ENCODE results near the gene ATM.

The ATM gene, protein sequence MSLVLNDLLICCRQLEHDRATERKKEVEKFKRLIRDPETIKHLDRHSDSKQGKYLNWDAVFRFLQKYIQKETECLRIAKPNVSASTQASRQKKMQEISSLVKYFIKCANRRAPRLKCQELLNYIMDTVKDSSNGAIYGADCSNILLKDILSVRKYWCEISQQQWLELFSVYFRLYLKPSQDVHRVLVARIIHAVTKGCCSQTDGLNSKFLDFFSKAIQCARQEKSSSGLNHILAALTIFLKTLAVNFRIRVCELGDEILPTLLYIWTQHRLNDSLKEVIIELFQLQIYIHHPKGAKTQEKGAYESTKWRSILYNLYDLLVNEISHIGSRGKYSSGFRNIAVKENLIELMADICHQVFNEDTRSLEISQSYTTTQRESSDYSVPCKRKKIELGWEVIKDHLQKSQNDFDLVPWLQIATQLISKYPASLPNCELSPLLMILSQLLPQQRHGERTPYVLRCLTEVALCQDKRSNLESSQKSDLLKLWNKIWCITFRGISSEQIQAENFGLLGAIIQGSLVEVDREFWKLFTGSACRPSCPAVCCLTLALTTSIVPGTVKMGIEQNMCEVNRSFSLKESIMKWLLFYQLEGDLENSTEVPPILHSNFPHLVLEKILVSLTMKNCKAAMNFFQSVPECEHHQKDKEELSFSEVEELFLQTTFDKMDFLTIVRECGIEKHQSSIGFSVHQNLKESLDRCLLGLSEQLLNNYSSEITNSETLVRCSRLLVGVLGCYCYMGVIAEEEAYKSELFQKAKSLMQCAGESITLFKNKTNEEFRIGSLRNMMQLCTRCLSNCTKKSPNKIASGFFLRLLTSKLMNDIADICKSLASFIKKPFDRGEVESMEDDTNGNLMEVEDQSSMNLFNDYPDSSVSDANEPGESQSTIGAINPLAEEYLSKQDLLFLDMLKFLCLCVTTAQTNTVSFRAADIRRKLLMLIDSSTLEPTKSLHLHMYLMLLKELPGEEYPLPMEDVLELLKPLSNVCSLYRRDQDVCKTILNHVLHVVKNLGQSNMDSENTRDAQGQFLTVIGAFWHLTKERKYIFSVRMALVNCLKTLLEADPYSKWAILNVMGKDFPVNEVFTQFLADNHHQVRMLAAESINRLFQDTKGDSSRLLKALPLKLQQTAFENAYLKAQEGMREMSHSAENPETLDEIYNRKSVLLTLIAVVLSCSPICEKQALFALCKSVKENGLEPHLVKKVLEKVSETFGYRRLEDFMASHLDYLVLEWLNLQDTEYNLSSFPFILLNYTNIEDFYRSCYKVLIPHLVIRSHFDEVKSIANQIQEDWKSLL (N-terminal part only)

DNA sequence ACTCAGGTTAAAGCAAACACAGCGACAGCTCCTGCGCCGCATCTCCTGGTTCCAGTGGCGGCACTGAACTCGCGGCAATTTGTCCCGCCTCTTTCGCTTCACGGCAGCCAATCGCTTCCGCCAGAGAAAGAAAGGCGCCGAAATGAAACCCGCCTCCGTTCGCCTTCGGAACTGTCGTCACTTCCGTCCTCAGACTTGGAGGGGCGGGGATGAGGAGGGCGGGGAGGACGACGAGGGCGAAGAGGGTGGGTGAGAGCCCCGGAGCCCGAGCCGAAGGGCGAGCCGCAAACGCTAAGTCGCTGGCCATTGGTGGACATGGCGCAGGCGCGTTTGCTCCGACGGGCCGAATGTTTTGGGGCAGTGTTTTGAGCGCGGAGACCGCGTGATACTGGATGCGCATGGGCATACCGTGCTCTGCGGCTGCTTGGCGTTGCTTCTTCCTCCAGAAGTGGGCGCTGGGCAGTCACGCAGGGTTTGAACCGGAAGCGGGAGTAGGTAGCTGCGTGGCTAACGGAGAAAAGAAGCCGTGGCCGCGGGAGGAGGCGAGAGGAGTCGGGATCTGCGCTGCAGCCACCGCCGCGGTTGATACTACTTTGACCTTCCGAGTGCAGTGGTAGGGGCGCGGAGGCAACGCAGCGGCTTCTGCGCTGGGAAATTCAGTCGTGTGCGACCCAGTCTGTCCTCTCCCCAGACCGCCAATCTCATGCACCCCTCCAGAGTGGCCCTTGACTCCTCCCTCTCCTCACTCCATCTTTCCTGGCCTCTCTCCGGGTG lies at the start of gene ATM, which contains the start of gene NPAT:
ATM (plus strand) TSS at position 494 of the 774 bp plus-strand sequence. CDS start 4,558 bp downstream, outside the sequence.
NPAT (minus strand) TSS at position 65 of the 774 bp plus-strand sequence. CDS start 102 bp downstream, outside the sequence.
- peak; percentile 97 to 98 for DNase-seq

DNA sequence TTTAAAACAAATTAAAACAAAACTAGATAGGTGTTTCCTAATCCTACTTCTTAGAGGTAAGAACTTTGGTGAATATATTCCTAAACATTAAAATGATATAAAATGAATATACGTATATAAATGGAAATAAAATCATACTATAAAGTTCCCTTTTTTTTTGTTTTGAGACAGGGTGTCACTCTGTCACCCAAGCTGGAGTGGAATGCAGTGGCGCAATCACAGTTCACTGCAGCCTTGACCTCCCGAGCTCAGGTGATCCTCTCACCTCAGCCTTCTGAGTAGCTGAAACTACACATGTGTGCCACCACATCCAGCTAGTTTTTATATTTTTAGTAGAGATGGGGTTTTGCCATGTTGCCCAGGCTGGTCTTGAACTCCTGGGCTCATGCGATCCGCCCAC lies 45.3 kb upstream of the ATM start:
- no peak for DNase-seq

DNA sequence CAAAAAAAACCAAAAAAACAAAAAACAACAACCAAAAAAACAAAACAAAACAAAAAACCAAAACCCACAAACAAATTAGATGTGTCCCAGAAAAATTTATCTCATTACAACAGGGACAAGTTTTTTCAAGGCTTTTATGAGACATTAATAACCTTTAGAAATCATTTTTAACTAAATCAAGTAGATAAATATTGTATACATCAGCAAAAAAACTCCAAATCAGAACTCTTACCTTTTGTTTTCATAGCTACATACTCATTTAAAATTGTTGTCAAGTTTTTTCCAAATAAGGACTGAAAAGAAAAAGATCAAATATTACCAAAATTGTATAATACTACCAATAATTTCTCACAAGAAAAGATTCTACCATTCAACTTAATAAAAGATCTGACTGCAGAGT lies 29.1 kb upstream of the ATM start:
- no peak for DNase-seq

DNA sequence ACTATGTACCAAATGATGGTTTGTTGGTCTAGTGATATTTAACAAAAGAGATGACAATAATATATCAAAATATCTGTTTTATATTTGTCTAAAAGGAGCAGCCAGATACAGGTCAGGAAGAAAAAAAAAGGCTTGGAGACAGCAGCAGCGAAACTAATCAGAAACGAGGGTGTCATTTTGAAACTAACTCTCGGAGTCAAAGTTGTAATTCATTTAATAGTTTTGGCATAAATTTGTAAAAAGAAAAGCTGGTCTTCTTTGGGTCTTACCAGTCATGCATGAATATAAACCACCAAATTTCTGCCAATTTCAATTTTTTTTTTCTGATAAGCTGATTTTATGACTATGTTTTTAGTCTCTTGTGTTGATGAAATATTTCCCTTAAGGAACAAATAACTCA lies 26.0 kb upstream of the ATM start:
- DNase-seq = no peak

DNA sequence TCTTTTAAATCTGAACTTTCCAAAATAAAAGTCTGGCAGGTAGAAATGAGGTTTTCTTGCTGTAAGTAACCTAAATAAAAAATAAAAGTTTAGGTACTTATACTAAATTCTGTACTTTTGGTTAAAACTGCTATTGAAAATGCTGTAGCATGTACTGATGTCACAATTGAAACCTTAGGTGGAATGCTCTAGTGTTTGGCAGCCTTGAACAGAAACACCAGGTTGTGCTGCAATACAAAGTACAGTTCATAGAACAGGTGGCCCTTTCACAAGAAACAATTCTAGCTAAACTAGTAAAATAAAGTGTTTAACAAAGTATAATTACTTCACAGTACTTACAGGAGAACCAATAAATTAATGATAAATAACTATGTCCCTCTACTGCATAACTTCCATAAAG lies 25.5 kb upstream of the ATM start:
- no peak for DNase-seq

DNA sequence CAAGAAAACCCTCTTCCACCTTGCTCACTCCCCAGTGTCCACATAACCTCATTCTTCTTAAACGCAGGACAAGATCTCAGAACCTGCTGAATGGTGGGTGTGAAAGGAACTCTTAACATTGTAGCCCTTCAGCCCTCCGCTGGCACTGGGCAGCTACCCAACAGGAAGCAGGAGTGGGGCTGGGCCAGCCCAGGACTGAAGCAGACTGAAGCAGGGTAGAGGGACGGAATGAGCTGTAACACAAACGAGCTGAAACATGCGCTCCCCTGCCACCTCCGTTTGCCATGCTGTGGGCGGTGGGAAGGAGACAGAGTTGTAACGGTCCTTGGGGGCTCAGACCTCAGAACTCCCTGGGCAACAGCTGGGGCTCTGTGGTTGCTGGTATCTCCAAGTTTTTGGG lies 24.0 kb upstream of the ATM start:
- no peak for DNase-seq

DNA sequence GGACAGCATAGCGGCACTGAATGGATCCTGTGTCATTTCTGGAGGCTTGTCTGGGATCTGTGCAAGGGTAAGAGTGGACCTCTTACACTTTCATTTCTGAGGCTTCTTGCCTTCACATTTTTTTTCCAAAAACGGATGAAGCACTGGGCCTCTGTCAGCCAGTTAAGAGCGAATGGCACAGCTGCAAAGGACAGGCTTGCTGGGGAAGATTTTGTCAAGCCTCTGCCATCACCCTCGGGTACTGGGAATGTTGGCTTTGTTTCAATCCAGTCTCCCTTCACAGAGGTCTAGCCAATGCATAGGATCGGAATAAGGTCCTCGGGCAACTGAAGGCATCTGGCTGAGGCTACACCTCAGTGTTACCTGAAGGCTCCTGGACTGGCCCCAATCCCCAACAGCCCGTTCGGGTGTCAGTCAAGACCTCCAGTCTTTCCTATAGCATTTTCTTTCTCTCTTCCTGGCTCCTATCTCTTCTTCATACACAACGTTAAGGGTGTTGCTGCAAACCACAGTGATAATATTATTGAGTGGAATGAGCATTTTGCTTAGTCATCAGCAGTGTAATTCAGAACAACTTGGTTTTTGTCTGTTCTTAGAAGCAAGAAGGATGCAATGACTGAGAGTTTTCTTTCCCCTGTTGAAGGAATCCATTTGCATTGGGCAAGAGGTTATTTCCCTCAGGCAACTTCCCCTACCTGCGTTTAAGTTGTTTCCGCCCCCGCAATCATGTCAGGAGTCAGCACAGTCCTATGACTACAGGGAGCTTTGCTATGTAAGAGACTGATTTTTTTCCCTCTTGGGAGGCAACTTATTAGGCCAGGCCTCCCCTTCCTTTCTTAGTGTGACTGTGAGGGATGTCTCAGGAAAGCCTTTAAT lies 23.2 kb upstream of the ATM start:
- no peak for DNase-seq

DNA sequence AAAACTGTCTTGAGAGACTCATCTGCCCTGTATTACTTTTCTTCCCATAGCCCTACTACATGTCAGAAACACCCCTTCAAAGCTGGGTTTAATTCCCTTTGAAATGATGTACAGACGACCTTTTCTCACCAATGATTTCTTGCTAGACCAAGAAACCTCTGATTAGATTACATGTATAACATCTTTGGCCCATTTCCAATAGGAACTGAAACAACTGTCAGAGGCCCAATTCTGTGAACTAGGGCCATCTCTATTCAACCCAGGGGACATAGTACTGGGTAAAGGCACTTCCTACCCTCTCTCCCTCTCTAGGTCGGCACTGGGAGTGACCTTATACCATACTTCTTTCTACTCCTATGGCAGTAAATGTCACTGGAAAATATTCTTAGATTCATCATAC lies 19.8 kb upstream of the ATM start:
- no peak for DNase-seq

DNA sequence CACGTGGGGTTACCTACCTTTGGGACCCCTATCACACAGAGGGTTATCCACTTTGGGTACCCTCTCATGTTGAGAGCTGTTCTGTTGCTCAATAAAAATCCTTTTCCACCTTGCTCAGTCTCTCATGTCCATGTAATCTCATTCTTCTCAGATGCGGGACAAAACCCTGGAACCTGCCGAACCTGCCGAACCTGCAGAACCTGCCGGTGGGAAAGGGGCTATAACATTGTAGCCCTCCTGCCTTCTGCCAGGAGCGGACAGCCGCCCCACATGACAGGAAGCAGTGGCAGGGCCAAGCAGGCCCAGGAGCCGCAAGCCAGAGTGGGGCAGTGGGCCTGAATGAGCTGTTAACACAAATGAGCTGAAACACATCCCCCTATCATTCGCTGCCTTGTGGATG lies 18.5 kb upstream of the ATM start:
- no peak for DNase-seq

DNA sequence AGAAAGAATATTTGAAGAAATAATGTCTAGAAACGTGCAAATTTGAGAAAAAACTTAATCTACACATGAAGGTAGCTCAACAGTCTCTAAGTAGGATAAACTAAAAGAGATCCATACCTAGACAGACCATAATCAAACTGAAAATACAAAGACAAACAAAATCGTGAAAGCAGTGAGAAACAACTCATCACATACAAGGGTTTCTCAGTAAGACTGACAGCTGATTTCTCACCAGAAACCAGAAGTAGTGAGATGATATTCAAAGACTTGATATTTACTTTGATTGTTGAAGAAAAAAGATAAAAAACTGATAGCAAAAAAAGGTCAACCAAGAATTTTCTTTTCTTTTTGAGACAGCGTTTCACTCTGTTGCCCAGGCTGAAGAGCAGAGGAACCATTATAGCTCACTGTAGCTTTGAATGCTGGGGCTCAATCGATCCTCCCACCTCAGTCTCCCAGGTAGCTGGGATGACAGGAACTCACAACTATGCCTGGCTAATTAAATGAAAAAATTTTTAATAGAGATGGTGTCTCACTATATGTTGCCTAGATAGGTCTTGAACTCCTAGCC lies 17.9 kb upstream of the ATM start:
- no peak for DNase-seq

DNA sequence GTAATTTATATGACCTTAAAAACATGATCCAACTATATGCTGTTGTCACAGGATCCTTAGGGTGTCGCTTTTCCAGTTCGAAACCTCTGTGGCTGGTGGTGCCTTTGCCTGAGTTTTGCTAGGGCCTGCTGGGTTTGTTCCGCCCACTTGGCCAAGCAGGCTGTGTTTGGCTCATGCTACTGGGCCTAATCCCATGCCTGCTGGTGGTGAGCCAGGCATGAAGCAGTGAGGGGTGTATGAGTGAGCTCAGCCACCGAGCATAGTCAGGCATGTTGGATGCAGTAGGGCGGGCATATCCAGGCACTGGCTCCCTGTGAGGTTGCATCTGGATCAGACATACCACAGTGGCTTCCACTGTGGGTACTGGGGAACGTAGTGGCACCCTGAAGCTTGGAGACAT lies 16.7 kb upstream of the ATM start:
- DNase-seq = no peak

DNA sequence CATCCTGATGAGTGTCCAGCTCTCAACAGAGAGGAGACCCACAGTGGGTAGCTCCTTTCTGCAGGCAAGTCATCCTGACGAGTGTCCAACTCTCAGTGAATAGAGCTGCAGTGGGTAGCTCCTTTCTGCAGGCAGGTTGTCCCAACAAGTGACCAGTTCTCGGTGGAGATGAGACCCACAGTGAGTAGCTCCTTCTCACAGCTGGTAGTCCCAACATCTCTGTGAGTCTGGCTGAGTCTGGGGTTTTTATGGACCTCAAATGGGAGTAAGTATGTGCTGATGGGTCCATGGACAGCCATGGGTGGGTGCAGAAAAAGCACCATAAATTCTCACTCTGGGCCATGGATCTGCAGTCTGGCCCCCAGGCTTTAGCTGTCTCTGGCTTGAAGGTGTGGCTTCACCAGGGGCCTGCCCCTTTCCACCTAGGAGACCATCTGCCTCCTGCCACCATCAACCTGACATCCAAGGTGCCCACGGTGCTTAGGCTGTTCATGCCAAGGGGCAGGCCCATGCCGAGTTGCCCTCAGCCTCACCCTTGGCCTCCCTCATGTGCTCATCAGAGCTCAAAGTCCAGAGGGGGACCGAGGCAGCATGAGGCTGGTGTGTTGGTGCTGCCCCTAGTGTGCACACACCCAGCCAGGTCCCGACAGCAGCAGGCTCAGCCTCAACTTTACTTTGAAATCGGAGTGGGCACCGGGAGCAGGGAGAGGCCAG lies 15.7 kb upstream of the ATM start:
- DNase-seq = no peak

DNA sequence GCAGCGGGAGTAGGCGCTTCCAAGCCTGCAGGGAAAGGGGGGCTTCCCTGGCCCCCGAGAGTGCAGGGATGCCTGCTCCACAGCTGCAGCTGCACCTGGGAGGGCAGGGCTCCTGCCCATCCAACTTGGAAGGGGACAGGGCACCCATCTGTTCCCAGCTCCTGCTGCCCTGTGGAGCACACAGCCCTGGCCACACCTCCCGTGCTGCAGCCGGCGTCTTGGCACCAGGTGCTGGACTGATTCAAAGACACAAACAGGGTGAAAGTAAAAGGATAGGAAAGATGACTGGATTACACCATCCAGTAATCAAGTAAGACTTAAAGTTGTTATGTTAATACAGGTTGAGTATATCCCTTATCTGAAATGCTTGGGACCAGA lies 15.2 kb upstream of the ATM start:
- no peak for DNase-seq

DNA sequence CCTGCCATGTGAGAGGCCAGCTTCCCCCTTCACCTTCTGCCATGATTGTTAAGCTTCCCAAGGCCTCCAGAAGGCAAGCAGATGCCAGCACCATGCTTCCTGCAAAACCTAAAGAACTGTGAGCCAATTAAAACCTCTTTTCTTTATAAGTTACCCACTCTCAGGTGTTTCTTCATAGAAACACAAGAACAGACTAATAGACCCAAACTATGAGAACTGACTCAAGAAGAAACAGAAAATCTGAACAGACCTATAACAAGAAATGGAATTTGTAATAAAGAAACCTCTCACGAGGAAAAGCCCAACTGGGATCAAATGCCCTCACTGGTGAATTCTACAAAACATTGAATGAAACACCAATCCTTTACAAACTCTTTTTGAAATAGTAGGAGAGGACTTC lies 12.4 kb upstream of the ATM start:
- no peak for DNase-seq

DNA sequence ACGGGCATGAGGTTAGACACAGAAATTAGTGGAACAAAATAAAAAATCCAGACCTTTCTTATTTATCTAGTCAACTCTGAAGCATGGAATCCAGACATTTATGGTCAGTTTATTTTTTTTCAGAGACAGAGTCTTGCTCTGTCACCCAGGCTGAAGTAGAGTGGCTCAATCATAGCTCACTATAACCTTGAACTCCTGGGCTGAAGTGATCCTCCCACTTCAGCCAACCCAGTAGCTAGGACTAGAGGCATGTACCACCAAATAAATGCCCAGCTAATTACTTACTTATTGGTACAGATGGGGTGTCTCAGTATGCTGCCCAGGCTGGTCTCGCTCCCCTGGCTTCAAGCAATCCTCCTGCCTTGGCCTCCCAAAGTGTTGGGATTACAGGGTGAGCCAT lies 9.1 kb upstream of the ATM start:
- no peak for DNase-seq

DNA sequence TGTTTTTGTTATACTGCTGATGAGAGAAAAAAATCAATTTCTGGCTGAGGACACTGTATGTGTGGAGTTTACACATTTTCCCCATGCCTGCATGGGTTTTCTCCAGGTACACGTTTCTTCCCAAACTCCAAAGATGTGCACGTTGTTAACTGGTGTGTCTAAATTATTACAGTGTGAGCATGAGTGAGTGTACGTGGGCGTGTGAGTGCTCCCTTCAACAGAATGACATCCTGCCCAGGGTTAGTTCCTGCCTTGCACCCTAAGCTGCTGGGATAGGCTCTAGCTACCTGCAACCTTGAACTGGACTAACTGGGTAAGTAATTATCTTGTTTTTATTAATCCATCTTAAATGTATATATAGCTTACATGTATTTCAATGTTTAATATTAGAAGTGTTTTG lies 5.9 kb upstream of the ATM start:
- DNase-seq = no peak

DNA sequence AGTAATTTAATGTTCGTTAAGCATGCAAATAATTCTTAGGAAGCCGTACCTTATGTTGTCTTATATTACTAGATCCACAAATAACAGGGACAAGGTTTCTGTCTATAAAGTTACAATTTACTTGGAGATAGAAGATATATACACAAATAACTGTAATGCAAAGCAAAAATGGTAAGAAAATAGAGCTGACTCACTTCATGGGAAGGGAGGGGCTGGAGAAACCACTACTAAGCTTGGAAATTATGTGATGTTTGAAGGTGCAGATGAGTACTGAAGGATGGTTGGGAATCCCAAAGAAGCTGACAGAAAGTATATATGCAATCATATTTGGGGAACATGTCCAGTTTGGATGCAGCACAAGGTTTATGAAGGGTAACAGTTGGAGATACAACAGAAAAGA lies 4.4 kb upstream of the ATM start:
- no peak for DNase-seq

DNA sequence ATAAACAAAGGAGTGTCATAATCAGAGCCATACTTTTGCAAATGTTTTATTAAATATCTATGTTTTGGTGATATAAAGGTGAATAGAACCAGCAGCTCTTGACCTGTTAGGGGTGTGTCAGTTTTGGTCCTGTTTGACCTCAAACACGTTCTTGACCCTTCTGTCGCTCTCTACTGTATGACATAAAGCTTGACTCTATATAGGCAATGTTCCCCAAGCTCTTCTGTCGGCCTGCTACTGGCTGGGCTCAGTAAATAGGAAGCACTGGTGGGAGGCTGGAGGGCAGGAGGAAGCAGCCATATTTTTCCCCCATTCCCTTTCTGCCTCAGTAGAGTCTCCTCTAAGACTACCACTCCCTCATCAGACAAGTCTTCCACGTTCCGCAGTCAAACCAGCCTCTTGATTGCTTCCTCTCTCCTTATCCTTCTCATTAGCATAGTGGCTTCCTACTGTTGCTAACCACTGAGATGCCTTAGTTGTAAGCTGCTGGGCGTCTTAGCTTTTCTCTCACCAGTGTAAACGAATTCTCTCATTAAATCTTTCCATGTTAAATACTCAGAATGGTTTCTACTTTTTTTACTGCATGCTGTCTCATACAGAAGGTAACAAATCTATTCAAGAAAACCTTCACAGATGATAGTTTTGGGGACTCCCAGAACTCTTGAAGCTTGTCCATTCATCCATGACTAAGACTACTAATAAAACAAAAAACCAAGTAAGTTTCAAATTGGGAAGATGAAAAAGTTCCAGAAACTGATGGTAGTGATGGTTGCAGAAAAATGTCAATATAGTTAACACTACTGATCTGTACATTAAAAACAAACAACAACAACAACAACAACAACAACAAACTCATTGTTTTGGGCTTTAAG lies 3.7 kb upstream of the ATM start:
- no peak for DNase-seq

DNA sequence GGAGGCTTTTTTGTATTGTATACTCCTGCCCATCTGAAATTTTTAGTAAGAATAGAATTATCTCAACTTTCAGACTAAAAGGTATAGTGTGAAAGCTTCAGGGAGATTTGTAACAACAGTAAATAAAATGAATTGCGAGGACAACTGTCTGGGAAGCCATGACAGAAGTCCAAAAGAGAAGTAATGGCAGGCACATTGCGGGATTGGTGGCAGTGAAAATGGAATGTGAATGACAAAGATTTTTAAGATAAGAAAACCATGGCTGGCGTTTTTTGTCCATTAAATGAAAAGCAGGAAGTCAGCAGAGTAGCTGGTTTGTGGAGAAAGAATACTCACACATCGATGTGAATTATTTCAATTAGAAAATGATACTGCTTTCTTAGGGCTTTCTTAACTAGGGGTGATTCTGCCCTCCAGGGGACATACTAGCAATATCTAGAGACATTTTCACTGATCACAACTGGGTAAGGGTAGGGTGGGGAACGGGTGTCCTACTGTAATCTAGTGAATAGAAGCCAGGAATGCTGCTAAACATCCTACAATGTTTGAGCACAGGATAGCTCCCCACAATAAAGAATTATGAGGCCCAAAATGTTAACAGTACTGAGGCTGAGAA lies 2.0 kb upstream of the ATM start:
- DNase-seq = no peak

Data from NCI-H187 (cell line).